SK-N-SH treated with all-trans-retinoic acid at 6 μM for 48 hours (cell line): ENCODE data around the gene ZNF177.

Source experiments
- ATAC-seq: fragments of 200-7000 bp; cut with Tn5 transposase; 3 replicates; pipeline ENCODE4 v1.9.1; 2020; ENCODE audit warnings: mild to moderate bottlenecking, moderate library complexity
- BACH2 ChIP-seq: fragments of 250-450 bp; sonication (Bioruptor Pico); IDR thresholded peaks from 2 replicates; pipeline ENCODE4 v1.9.0; 2021; ENCODE audit warnings: mild to moderate bottlenecking, borderline replicate concordance
- CSDC2 ChIP-seq: fragments of 250-450 bp; sonication (Bioruptor Pico); IDR thresholded peaks from 2 replicates; pipeline ENCODE4 v1.5.0; 2020; ENCODE audit warnings: mild to moderate bottlenecking, moderate library complexity
- ESRRG ChIP-seq: fragments of 250-450 bp; sonication (Bioruptor Pico); IDR thresholded peaks from 2 replicates; pipeline ENCODE4 v1.6.1; 2021; ENCODE audit warnings: mild to moderate bottlenecking
- GLIS3 ChIP-seq: fragments of 250-450 bp; sonication (Bioruptor Pico); IDR thresholded peaks from 2 replicates; pipeline ENCODE4 v1.5.0; 2020; ENCODE audit warnings: mild to moderate bottlenecking, moderate library complexity
- ISL1 ChIP-seq: fragments of 250-450 bp; sonication (Bioruptor Pico); IDR thresholded peaks from 2 replicates; pipeline ENCODE4 v2.1.2; 2022; ENCODE audit warnings: mild to moderate bottlenecking, moderate library complexity
- OSR1 ChIP-seq: fragments of 250-450 bp; sonication (Bioruptor Pico); IDR thresholded peaks from 2 replicates; pipeline ENCODE4 v1.8.0; 2022; ENCODE audit warnings: moderate library complexity, mild to moderate bottlenecking, inconsistent platforms
- PPARA ChIP-seq: fragments of 250-450 bp; sonication (Bioruptor Pico); IDR thresholded peaks from 2 replicates; pipeline ENCODE4 v1.5.0; 2020; ENCODE audit warnings: mild to moderate bottlenecking, borderline replicate concordance
- RARB ChIP-seq: fragments of 250-450 bp; sonication (Bioruptor Pico); IDR thresholded peaks from 2 replicates; pipeline ENCODE4 v1.8.0; 2021; ENCODE audit warnings: mild to moderate bottlenecking, moderate library complexity
- SNAI2 ChIP-seq: fragments of 250-450 bp; sonication (Bioruptor Pico); IDR thresholded peaks from 2 replicates; pipeline ENCODE4 v1.5.0; 2020; ENCODE audit warnings: mild to moderate bottlenecking, moderate library complexity
- TCF4 ChIP-seq: fragments of 250-450 bp; sonication (Bioruptor Pico); IDR thresholded peaks from 2 replicates; pipeline ENCODE4 v1.8.0; 2021; ENCODE audit warnings: mild to moderate bottlenecking, moderate library complexity, borderline replicate concordance
- TOX ChIP-seq: fragments of 250-450 bp; sonication (Bioruptor Pico); IDR thresholded peaks from 2 replicates; pipeline ENCODE4 v1.8.0; 2021; ENCODE audit warnings: mild to moderate bottlenecking, moderate library complexity, borderline replicate concordance
- ZC3H10 ChIP-seq: fragments of 250-450 bp; sonication (Bioruptor Pico); IDR thresholded peaks from 2 replicates; pipeline ENCODE4 v1.5.1; 2021; ENCODE audit warnings: mild to moderate bottlenecking, moderate library complexity
- ZFP3 ChIP-seq: fragments of 250-450 bp; sonication (Bioruptor Pico); IDR thresholded peaks from 2 replicates; pipeline ENCODE4 v1.5.0; 2020; ENCODE audit warnings: mild to moderate bottlenecking, moderate library complexity
- ZFP30 ChIP-seq: fragments of 450-650 bp; formaldehyde crosslinking; IDR thresholded peaks from 2 replicates; pipeline ENCODE4 v1.5.0; 2022; ENCODE audit warnings: mild to moderate bottlenecking, moderate library complexity
- ZNF565 ChIP-seq: fragments of 450-650 bp; formaldehyde crosslinking; conservative IDR thresholded peaks from 2 replicates; pipeline ENCODE4 v1.5.0; 2020; ENCODE audit warnings: low read depth, mild to moderate bottlenecking, moderate library complexity
- ZNF70 ChIP-seq: fragments of 450-650 bp; formaldehyde crosslinking; IDR thresholded peaks from 2 replicates; pipeline ENCODE4 v1.5.0; 2020; ENCODE audit warnings: mild to moderate bottlenecking, moderate library complexity
- ZNF8 ChIP-seq: fragments of 450-650 bp; formaldehyde crosslinking; IDR thresholded peaks from 2 replicates; pipeline ENCODE4 v1.5.0; 2020; ENCODE audit warnings: mild to moderate bottlenecking, moderate library complexity
- TF ChIP-seq, protein P1 (sequence below): fragments of 250-450 bp; sonication (Bioruptor Pico); IDR thresholded peaks from 2 replicates; pipeline ENCODE4 v1.8.0; 2020; ENCODE audit warnings: mild to moderate bottlenecking, moderate library complexity, borderline replicate concordance
- TF ChIP-seq, protein P2 (sequence below): fragments of 250-450 bp; sonication (Bioruptor Pico); IDR thresholded peaks from 2 replicates; pipeline ENCODE4 v1.5.0; 2020; ENCODE audit warnings: mild to moderate bottlenecking, moderate library complexity
- TF ChIP-seq, protein P3 (sequence below): fragments of 250-450 bp; sonication (Bioruptor Pico); IDR thresholded peaks from 2 replicates; pipeline ENCODE4 v1.8.0; 2021; ENCODE audit warnings: low read depth, mild to moderate bottlenecking, moderate library complexity, borderline replicate concordance
- TF ChIP-seq, protein P4 (sequence below): fragments of 250-450 bp; sonication (Bioruptor Pico); IDR thresholded peaks from 2 replicates; pipeline ENCODE4 v1.5.1; 2021; ENCODE audit warnings: mild to moderate bottlenecking, moderate library complexity

The ZNF177 gene

DNA sequence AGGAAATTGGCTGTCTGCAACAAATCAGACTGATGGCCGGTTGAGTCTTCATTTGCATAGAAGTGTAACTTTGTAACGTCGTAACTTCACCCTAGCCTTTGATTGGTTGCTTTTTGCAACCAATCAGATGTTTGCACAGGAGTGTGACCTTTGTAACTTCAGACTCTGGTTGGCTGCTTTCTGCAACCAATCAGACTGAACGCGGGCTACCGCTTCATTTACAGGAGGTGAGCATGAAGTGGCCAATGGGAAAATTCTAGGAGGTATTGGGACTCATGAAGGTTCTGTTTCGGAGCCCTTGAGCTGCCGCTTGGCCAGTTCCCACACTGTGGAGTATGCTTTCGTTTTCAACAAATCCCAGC, 39.3 kb upstream of the ZNF177 start:
- peak; percentile 66 for ATAC-seq
- TF ChIP-seq ZNF8 (CRISPR knock-in tag) (no peak), TCF4 (CRISPR knock-in tag) (no peak), GLIS3 (CRISPR knock-in tag) (no peak), BACH2 (CRISPR knock-in tag) (no peak), ZNF70 (CRISPR knock-in tag) (no peak), CSDC2 (CRISPR knock-in tag) (no peak), RARB (CRISPR knock-in tag) (no peak), ZC3H10 (CRISPR knock-in tag) (no peak), ZFP30 (no peak), OSR1 (no peak), ZNF565 (no peak), ESRRG (no peak)
- TF ChIP-seq, protein P1, sequence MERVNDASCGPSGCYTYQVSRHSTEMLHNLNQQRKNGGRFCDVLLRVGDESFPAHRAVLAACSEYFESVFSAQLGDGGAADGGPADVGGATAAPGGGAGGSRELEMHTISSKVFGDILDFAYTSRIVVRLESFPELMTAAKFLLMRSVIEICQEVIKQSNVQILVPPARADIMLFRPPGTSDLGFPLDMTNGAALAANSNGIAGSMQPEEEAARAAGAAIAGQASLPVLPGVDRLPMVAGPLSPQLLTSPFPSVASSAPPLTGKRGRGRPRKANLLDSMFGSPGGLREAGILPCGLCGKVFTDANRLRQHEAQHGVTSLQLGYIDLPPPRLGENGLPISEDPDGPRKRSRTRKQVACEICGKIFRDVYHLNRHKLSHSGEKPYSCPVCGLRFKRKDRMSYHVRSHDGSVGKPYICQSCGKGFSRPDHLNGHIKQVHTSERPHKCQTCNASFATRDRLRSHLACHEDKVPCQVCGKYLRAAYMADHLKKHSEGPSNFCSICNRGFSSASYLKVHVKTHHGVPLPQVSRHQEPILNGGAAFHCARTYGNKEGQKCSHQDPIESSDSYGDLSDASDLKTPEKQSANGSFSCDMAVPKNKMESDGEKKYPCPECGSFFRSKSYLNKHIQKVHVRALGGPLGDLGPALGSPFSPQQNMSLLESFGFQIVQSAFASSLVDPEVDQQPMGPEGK, result no peak
- TF ChIP-seq, protein P2, sequence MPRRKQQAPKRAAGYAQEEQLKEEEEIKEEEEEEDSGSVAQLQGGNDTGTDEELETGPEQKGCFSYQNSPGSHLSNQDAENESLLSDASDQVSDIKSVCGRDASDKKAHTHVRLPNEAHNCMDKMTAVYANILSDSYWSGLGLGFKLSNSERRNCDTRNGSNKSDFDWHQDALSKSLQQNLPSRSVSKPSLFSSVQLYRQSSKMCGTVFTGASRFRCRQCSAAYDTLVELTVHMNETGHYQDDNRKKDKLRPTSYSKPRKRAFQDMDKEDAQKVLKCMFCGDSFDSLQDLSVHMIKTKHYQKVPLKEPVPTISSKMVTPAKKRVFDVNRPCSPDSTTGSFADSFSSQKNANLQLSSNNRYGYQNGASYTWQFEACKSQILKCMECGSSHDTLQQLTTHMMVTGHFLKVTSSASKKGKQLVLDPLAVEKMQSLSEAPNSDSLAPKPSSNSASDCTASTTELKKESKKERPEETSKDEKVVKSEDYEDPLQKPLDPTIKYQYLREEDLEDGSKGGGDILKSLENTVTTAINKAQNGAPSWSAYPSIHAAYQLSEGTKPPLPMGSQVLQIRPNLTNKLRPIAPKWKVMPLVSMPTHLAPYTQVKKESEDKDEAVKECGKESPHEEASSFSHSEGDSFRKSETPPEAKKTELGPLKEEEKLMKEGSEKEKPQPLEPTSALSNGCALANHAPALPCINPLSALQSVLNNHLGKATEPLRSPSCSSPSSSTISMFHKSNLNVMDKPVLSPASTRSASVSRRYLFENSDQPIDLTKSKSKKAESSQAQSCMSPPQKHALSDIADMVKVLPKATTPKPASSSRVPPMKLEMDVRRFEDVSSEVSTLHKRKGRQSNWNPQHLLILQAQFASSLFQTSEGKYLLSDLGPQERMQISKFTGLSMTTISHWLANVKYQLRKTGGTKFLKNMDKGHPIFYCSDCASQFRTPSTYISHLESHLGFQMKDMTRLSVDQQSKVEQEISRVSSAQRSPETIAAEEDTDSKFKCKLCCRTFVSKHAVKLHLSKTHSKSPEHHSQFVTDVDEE (CRISPR knock-in tag), result no peak
- TF ChIP-seq, protein P3, sequence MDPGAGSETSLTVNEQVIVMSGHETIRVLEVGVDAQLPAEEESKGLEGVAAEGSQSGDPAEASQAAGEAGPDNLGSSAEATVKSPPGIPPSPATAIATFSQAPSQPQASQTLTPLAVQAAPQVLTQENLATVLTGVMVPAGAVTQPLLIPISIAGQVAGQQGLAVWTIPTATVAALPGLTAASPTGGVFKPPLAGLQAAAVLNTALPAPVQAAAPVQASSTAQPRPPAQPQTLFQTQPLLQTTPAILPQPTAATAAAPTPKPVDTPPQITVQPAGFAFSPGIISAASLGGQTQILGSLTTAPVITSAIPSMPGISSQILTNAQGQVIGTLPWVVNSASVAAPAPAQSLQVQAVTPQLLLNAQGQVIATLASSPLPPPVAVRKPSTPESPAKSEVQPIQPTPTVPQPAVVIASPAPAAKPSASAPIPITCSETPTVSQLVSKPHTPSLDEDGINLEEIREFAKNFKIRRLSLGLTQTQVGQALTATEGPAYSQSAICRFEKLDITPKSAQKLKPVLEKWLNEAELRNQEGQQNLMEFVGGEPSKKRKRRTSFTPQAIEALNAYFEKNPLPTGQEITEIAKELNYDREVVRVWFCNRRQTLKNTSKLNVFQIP (CRISPR knock-in tag), result no peak
- TF ChIP-seq, protein P4, sequence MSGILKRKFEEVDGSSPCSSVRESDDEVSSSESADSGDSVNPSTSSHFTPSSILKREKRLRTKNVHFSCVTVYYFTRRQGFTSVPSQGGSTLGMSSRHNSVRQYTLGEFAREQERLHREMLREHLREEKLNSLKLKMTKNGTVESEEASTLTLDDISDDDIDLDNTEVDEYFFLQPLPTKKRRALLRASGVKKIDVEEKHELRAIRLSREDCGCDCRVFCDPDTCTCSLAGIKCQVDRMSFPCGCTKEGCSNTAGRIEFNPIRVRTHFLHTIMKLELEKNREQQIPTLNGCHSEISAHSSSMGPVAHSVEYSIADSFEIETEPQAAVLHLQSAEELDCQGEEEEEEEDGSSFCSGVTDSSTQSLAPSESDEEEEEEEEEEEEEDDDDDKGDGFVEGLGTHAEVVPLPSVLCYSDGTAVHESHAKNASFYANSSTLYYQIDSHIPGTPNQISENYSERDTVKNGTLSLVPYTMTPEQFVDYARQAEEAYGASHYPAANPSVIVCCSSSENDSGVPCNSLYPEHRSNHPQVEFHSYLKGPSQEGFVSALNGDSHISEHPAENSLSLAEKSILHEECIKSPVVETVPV, result no peak

DNA sequence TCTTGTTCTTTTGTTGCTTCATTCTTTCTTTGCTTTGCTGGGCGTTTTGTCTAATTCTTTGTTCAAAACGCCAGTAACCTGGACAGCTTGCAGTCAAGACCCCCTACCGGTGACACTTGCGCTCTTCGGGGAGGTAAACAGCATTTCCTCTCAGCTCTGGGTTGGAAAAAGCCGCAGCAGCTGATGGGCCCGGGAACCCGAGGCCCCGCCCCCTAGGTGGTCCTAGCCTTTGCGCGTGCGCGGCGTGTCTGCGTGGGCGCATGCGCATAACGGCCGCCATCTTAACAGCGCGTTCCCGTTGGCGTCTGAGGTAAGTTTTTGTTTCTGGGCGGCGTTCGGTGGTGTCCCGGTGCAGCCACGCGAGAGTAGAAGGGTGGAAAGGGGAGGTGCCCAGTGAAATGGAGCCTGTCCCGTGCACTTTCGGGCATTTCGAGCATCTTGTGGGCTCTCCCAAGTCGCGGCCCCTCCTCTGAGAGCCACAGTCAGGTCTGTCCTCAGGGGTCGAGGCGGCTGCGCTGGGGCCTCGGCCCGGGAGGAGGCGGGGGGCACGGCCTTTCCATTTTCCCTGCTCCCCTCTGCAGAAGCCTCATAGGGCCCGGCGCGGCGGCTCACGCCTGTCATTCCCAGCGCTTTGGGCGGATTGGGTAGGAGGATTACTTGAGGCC, 38.8 kb upstream of the ZNF177 start, which contains the start of gene ZNF559:
ZNF559 (plus strand) TSS at position 261 of the 665 bp plus-strand sequence. CDS start 14,371 bp downstream, outside the sequence.
- TF ChIP-seq PPARA (CRISPR knock-in tag), result no peak
- no peak for TF ChIP-seq OSR1
- TF ChIP-seq TCF4 (CRISPR knock-in tag), result no peak
- no peak for TF ChIP-seq ESRRG
- no peak for TF ChIP-seq GLIS3 (CRISPR knock-in tag)
- no peak for TF ChIP-seq ZFP30
- TF ChIP-seq, protein P1, result no peak
- no peak for TF ChIP-seq ZFP3 (CRISPR knock-in tag)
- TF ChIP-seq SNAI2 (CRISPR knock-in tag), result no peak
- TF ChIP-seq RARB (CRISPR knock-in tag), result no peak
- TF ChIP-seq, protein P3 (CRISPR knock-in tag), result no peak
- no peak for TF ChIP-seq ZNF8 (CRISPR knock-in tag)
- TF ChIP-seq TOX (CRISPR knock-in tag), result no peak
- TF ChIP-seq BACH2 (CRISPR knock-in tag), result no peak
- no peak for TF ChIP-seq ISL1 (CRISPR knock-in tag)
- TF ChIP-seq, protein P2 (CRISPR knock-in tag), result no peak
- no peak for TF ChIP-seq ZC3H10 (CRISPR knock-in tag)
- peak; percentile 99 for ATAC-seq
